ENCODE data around the gene MTUS2. TPM values are rescaled to one million over a fixed set of nuclear protein-coding genes. Genes with fewer than 3 reads are reported as not detected.
A peak's percentile ranks its signal among the peaks of the same experiment; 100 is the strongest.
"Not testable (repeated sequence)": the region's sequence is repeated elsewhere in the genome, so short reads cannot be mapped to it uniquely, and the experiment has no call there.

The MTUS2 gene
- total RNA-seq, 4 donors from 2014 or later = 0.44 to 1.1 (median 0.48) TPM; not detected in 1

GRCh38 chr13:29339386-29340272 lies 519.5 kb downstream of the MTUS2 start:
- no peak for TF ChIP-seq CTCF (IDR thresholded peaks at IDR 0.05)
- ATAC-seq (ENCODE audit: low FRiP score) = no peak
- DNase-seq (ENCODE audit: low spot score) = no peak

- ATAC-seq (ENCODE audit: low FRiP score); DNase-seq (ENCODE audit: low spot score): not testable (repeated sequence)
Measured at GRCh38 chr13:29345860-29346582, 525.9 kb downstream of the MTUS2 start.

GRCh38 chr13:29355029-29355428 lies 534.9 kb downstream of the MTUS2 start:
- ATAC-seq (ENCODE audit: low FRiP score) (no peak), DNase-seq (ENCODE audit: low spot score) (no peak)
- TF ChIP-seq CTCF (IDR thresholded peaks at IDR 0.05) = no peak

GRCh38 chr13:29359181-29359580 lies 539.0 kb downstream of the MTUS2 start:
- ATAC-seq (ENCODE audit: low FRiP score) (no peak), DNase-seq (ENCODE audit: low spot score) (no peak)
- no peak for TF ChIP-seq CTCF (IDR thresholded peaks at IDR 0.05)

GRCh38 chr13:29361716-29362115 lies 541.6 kb downstream of the MTUS2 start:
- no peak for DNase-seq (ENCODE audit: low spot score)
- TF ChIP-seq CTCF (IDR thresholded peaks at IDR 0.05) = no peak
- no peak for ATAC-seq (ENCODE audit: low FRiP score)

GRCh38 chr13:29362849-29363604 lies 542.9 kb downstream of the MTUS2 start:
- ATAC-seq (ENCODE audit: low FRiP score) = no peak
- DNase-seq (ENCODE audit: low spot score) = no peak
- peak in 1 of 3 donors; percentile 52 for TF ChIP-seq CTCF (IDR thresholded peaks at IDR 0.05)
